ENCODE measurements around the gene CFI. TPM values are rescaled to one million over a fixed set of nuclear protein-coding genes. Genes with fewer than 3 reads are reported as not detected.

CFI gene
- total and polyA plus RNA-seq, 2 of the 8 experiments (the other 6 are each of a cell fraction or from before 2014, with no cell fraction given): not detected

DNA sequence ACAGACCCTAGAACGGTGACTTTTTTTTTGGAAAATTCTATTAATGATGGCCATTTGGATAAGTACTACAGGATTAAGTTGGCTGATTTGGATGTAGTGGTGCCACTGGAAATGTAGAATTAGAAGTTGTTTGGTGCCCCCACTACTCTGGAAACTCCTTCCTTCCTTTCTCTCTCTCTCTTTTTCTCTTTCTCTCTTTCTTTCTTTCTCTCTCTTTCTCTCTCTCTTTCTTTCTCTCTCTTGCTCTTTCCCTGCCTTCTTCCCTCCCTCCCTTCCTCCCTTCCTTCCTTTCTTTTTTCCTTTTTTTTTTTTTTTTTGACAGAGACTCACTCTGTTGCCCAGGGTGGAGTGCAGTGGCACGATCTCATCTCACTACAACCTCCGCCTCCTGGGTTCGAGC lies 16.5 kb upstream of the CFI start (continued):
- TF ChIP-seq CHD7 (IDR thresholded peaks at IDR 0.05; ENCODE audit: insufficient replicate concordance, low read length): no peak
- no peak for TF ChIP-seq JUN (IDR thresholded peaks at IDR 0.05; ENCODE audit: low read depth, low read length)
- no peak for TF ChIP-seq RXRA (IDR thresholded peaks at IDR 0.05; ENCODE audit: insufficient read depth, low read depth, low read length)
- TF ChIP-seq EGR1 (IDR thresholded peaks at IDR 0.05; ENCODE audit: borderline replicate concordance, low read depth, low read length): no peak
- no peak for TF ChIP-seq CHD2 (IDR thresholded peaks at IDR 0.05; ENCODE audit: low read length)
- TF ChIP-seq RFX5 (IDR thresholded peaks at IDR 0.05; ENCODE audit: borderline replicate concordance, low read depth, low read length): no peak
- TF ChIP-seq CEBPB (IDR thresholded peaks at IDR 0.05; ENCODE audit: low read depth, low read length): no peak
- no peak for TF ChIP-seq KDM5A (IDR thresholded peaks at IDR 0.05; ENCODE audit: low read length)
- TF ChIP-seq SIRT6 (IDR thresholded peaks at IDR 0.05; ENCODE audit: low read length): no peak
- no peak for TF ChIP-seq USF2 (IDR thresholded peaks at IDR 0.05; ENCODE audit: low read length)
- TF ChIP-seq RBBP5 (IDR thresholded peaks at IDR 0.05; ENCODE audit: borderline replicate concordance, low read depth, low read length): no peak
- TF ChIP-seq POLR2A (IDR thresholded peaks at IDR 0.05; ENCODE audit: control extremely low read depth in 1 of 2, low read depth in 2 of 2, low read length in 2 of 2): no peak

All from H1 (cell line).